ENCODE results near the gene GRIA2. TPM values are rescaled to one million over a fixed set of nuclear protein-coding genes. Genes with fewer than 3 reads are reported as not detected.

The GRIA2 gene
- total RNA-seq, 6 donors from 2014 or later = not detected

GRCh38 chr4:157265281-157265680, 44.8 kb downstream of the GRIA2 start:
- ATAC-seq (ENCODE audit: low FRiP score in 2 of 2) (no peak), DNase-seq (no peak)
- no peaks in the 10 kb centered on the region for H3K4me1 ChIP-seq
- no peak overlapping the region for H3K27ac ChIP-seq
- H3K9me3 ChIP-seq = no peaks in the 10 kb centered on the region
- TF ChIP-seq POLR2AphosphoS5 (IDR thresholded peaks at IDR 0.05) (no peak), CTCF (IDR thresholded peaks at IDR 0.05) (no peak), POLR2A (IDR thresholded peaks at IDR 0.05) (no peak), EP300 (IDR thresholded peaks at IDR 0.05) (no peak)
- WGBS, 2 donors = 48 to 56% methylated on average over 2 of the region's 2 CpGs
- H3K36me3 ChIP-seq = no peaks in the 10 kb centered on the region
- no peaks in the 10 kb centered on the region for H3K27me3 ChIP-seq
- no peak overlapping the region for H3K4me3 ChIP-seq

- no peak for TF ChIP-seq POLR2AphosphoS5 (IDR thresholded peaks at IDR 0.05)
- TF ChIP-seq EP300 (IDR thresholded peaks at IDR 0.05) = no peak
- TF ChIP-seq CTCF (IDR thresholded peaks at IDR 0.05) = no peak
- no peak for TF ChIP-seq POLR2A (IDR thresholded peaks at IDR 0.05)
- Histone ChIP-seq H3K36me3 (no peaks in the 10 kb centered on the region), H3K27me3 (no peaks in the 10 kb centered on the region), H3K27ac (no peak overlapping the region), H3K4me3 (no peak overlapping the region), H3K4me1 (no peaks in the 10 kb centered on the region), H3K9me3 (no peaks in the 10 kb centered on the region)
- ATAC-seq (ENCODE audit: low FRiP score in 2 of 2) = no peak
- DNase-seq = no peak
- 87 to 96% methylated on average over 2 of the region's 2 CpGs for WGBS, 2 donors
These were observed 49.6 kb downstream of the GRIA2 start for GRCh38 chr4:157270108-157270507.

- no peak for TF ChIP-seq POLR2AphosphoS5 (IDR thresholded peaks at IDR 0.05)
- no peak for TF ChIP-seq EP300 (IDR thresholded peaks at IDR 0.05)
- no peak for TF ChIP-seq CTCF (IDR thresholded peaks at IDR 0.05)
- TF ChIP-seq POLR2A (IDR thresholded peaks at IDR 0.05) = no peak
- no peaks in the 10 kb centered on the region for H3K4me1 ChIP-seq
- H3K9me3 ChIP-seq = no peaks in the 10 kb centered on the region
- DNase-seq (no peak), ATAC-seq (ENCODE audit: low FRiP score in 2 of 2) (no peak)
- 84 to 85% methylated on average over 5 of the region's 5 CpGs for WGBS, 2 donors
- H3K4me3 ChIP-seq = no peak overlapping the region
- H3K27me3 ChIP-seq = no peaks in the 10 kb centered on the region
- no peak overlapping the region for H3K27ac ChIP-seq
- no peaks in the 10 kb centered on the region for H3K36me3 ChIP-seq
These were observed 50.0 kb downstream of the GRIA2 start for GRCh38 chr4:157270552-157270951.

GRCh38 chr4:157271166-157271869, 50.8 kb downstream of the GRIA2 start:
- Histone ChIP-seq H3K4me3 (no peak overlapping the region), H3K9me3 (no peaks in the 10 kb centered on the region), H3K36me3 (no peaks in the 10 kb centered on the region), H3K27ac (no peak overlapping the region), H3K27me3 (no peaks in the 10 kb centered on the region), H3K4me1 (no peaks in the 10 kb centered on the region)
- 40 to 46% methylated on average over 1 of the region's 1 CpG for WGBS, 2 donors
- ATAC-seq (ENCODE audit: low FRiP score in 2 of 2) (no peak), DNase-seq (no peak)
- TF ChIP-seq CTCF (IDR thresholded peaks at IDR 0.05) (no peak), EP300 (IDR thresholded peaks at IDR 0.05) (no peak)

- Histone ChIP-seq H3K4me1 (no peaks in the 10 kb centered on the region), H3K27ac (no peak overlapping the region), H3K27me3 (no peaks in the 10 kb centered on the region), H3K36me3 (no peaks in the 10 kb centered on the region), H3K9me3 (no peaks in the 10 kb centered on the region), H3K4me3 (no peak overlapping the region)
- WGBS, 2 donors = 88 to 91% methylated on average over 1 of the region's 1 CpG
- DNase-seq = no peak
- no peak for ATAC-seq (ENCODE audit: low FRiP score in 2 of 2)
- no peak for TF ChIP-seq CTCF (IDR thresholded peaks at IDR 0.05)
- no peak for TF ChIP-seq POLR2A (IDR thresholded peaks at IDR 0.05)
- TF ChIP-seq EP300 (IDR thresholded peaks at IDR 0.05) = no peak
- no peak for TF ChIP-seq POLR2AphosphoS5 (IDR thresholded peaks at IDR 0.05)
These were observed 60.1 kb downstream of the GRIA2 start for GRCh38 chr4:157280673-157281072.

Data from upper lobe of left lung (tissue), 6 donors.